ENCODE results near the gene PHLPP1.

The PHLPP1 gene

GRCh38 chr18:62848946-62849345, 133.6 kb downstream of the PHLPP1 start:
- no peak for TF ChIP-seq USF1 (IDR thresholded peaks at IDR 0.05)
- TF ChIP-seq CEBPB (IDR thresholded peaks at IDR 0.05): no peak
- TF ChIP-seq TCF12 (IDR thresholded peaks at IDR 0.05; ENCODE audit: low read depth): no peak
- no peak for TF ChIP-seq TAF1 (IDR thresholded peaks at IDR 0.05; ENCODE audit: low read depth)
- no peak for TF ChIP-seq RAD21 (IDR thresholded peaks at IDR 0.05; ENCODE audit: low read depth)
- no peak for TF ChIP-seq MAX (IDR thresholded peaks at IDR 0.05)
- TF ChIP-seq EP300 (IDR thresholded peaks at IDR 0.05; ENCODE audit: borderline replicate concordance): no peak
- TF ChIP-seq REST (IDR thresholded peaks at IDR 0.05; ENCODE audit: low read depth): no peak
- no peak for TF ChIP-seq TEAD4 (IDR thresholded peaks at IDR 0.05)
- TF ChIP-seq ZBTB7A (IDR thresholded peaks at IDR 0.05; ENCODE audit: low read depth): no peak
- no peak for TF ChIP-seq NFIC (IDR thresholded peaks at IDR 0.05)
- no peak for TF ChIP-seq YY1 (IDR thresholded peaks at IDR 0.05; ENCODE audit: low read depth)
- TF ChIP-seq CREB1 (IDR thresholded peaks at IDR 0.05; ENCODE audit: low read depth): no peak
- no peak for TF ChIP-seq FOXM1 (IDR thresholded peaks at IDR 0.05; ENCODE audit: borderline replicate concordance, low read depth)
- TF ChIP-seq EGR1 (IDR thresholded peaks at IDR 0.05): no peak

GRCh38 chr18:62850619-62851306, 135.4 kb downstream of the PHLPP1 start:
- TF ChIP-seq USF1 (IDR thresholded peaks at IDR 0.05) (no peak), TAF1 (IDR thresholded peaks at IDR 0.05; ENCODE audit: low read depth) (no peak), REST (IDR thresholded peaks at IDR 0.05; ENCODE audit: low read depth) (no peak), EP300 (IDR thresholded peaks at IDR 0.05; ENCODE audit: borderline replicate concordance) (no peak), CEBPB (IDR thresholded peaks at IDR 0.05) (no peak), MAX (IDR thresholded peaks at IDR 0.05) (no peak)

- TF ChIP-seq TEAD4 (IDR thresholded peaks at IDR 0.05): no peak
Measured at GRCh38 chr18:62852851-62853250, 137.5 kb downstream of the PHLPP1 start.

- TF ChIP-seq ZBTB7A (IDR thresholded peaks at IDR 0.05; ENCODE audit: low read depth): no peak
- TF ChIP-seq RAD21 (IDR thresholded peaks at IDR 0.05; ENCODE audit: low read depth): no peak
- TF ChIP-seq FOXM1 (IDR thresholded peaks at IDR 0.05; ENCODE audit: borderline replicate concordance, low read depth): no peak
- TF ChIP-seq REST (IDR thresholded peaks at IDR 0.05; ENCODE audit: low read depth): no peak
- no peak for TF ChIP-seq CEBPB (IDR thresholded peaks at IDR 0.05)
- no peak for TF ChIP-seq TEAD4 (IDR thresholded peaks at IDR 0.05)
- TF ChIP-seq TCF12 (IDR thresholded peaks at IDR 0.05; ENCODE audit: low read depth): no peak
- no peak for TF ChIP-seq EGR1 (IDR thresholded peaks at IDR 0.05)
- TF ChIP-seq USF1 (IDR thresholded peaks at IDR 0.05): no peak
- TF ChIP-seq TAF1 (IDR thresholded peaks at IDR 0.05; ENCODE audit: low read depth): no peak
- TF ChIP-seq CREB1 (IDR thresholded peaks at IDR 0.05; ENCODE audit: low read depth): no peak
- TF ChIP-seq NFIC (IDR thresholded peaks at IDR 0.05): no peak
- no peak for TF ChIP-seq MAX (IDR thresholded peaks at IDR 0.05)
Measured at GRCh38 chr18:62856294-62856693, 141.0 kb downstream of the PHLPP1 start.
